ENCODE results near the gene SLC5A2. TPM values are rescaled to one million over a fixed set of nuclear protein-coding genes. Genes with fewer than 3 reads are reported as not detected.
A peak's percentile ranks its signal among the peaks of the same experiment; 100 is the strongest.
"Not testable (repeated sequence)": the region's sequence is repeated elsewhere in the genome, so short reads cannot be mapped to it uniquely, and the experiment has no call there.

SLC5A2 gene
- total RNA-seq, 2 donors from 2014 or later, result 0.33 TPM; not detected in 1

- peak; percentile 98 for DNase-seq (ENCODE audit: low spot score)
- intact Hi-C loops (cut with DNase I), result no loop called here
Observed at GRCh38 chr16:31472709-31473203, 10.2 kb upstream of the SLC5A2 start.

GRCh38 chr16:31473264-31473984, 9.5 kb upstream of the SLC5A2 start:
- DNase-seq (ENCODE audit: low spot score), result no peak
- intact Hi-C loops (cut with DNase I), result no loop called here

GRCh38 chr16:31474173-31474714, 8.7 kb upstream of the SLC5A2 start:
- no peak for DNase-seq (ENCODE audit: low spot score)
- intact Hi-C loops (cut with DNase I), result no loop called here

- DNase-seq (ENCODE audit: low spot score), result no peak
- intact Hi-C loops (cut with DNase I), result loop anchor here in 1 of 2 donors (5.0 kb wide), 1 partner anchor 958 kb away; no protein-coding TSS in a partner anchor
Observed at GRCh38 chr16:31474773-31475738, 7.9 kb upstream of the SLC5A2 start.

- intact Hi-C loops (cut with DNase I), result loop anchor here in 1 of 2 donors (5.0 kb wide), 1 partner anchor 959 kb away; no protein-coding TSS in a partner anchor
- no peak for DNase-seq (ENCODE audit: low spot score)
Observed at GRCh38 chr16:31475946-31476302, 7.0 kb upstream of the SLC5A2 start.

- peak; percentile 94 for DNase-seq (ENCODE audit: low spot score)
- intact Hi-C loops (cut with DNase I), result loop anchor here in 1 of 2 donors (5.0 kb wide), 1 partner anchor 959 kb away; no protein-coding TSS in a partner anchor
Observed at GRCh38 chr16:31476303-31477219, 6.4 kb upstream of the SLC5A2 start.

GRCh38 chr16:31477220-31478216, 5.4 kb upstream of the SLC5A2 start:
- no peak for DNase-seq (ENCODE audit: low spot score)
- intact Hi-C loops (cut with DNase I), result loop anchor here in 1 of 2 donors (5.0 kb wide), 1 partner anchor 960 kb away; no protein-coding TSS in a partner anchor

GRCh38 chr16:31478956-31479355, 4.0 kb upstream of the SLC5A2 start:
- no peak for DNase-seq (ENCODE audit: low spot score)
- intact Hi-C loops (cut with DNase I), result loop anchor here in 1 of 2 donors (5.0 kb wide), 1 partner anchor 962 kb away; no protein-coding TSS in a partner anchor

- intact Hi-C loops (cut with DNase I), result loop anchor here in 1 of 2 donors (5.0 kb wide), 1 partner anchor 962 kb away; no protein-coding TSS in a partner anchor
- DNase-seq (ENCODE audit: low spot score), result no peak
Observed at GRCh38 chr16:31479751-31480150, 3.2 kb upstream of the SLC5A2 start.

GRCh38 chr16:31480851-31481536, 1.9 kb upstream of the SLC5A2 start:
- DNase-seq (ENCODE audit: low spot score), result no peak
- intact Hi-C loops (cut with DNase I), result no loop called here

- intact Hi-C loops (cut with DNase I), result not testable (repeated sequence)
- peak; percentile 43 for DNase-seq (ENCODE audit: low spot score)
Observed at GRCh38 chr16:31484048-31484447, 1.1 kb downstream of the SLC5A2 start.

- DNase-seq (ENCODE audit: low spot score), result peak; percentile 80
- intact Hi-C loops (cut with DNase I), result no loop called here
Observed at GRCh38 chr16:31484491-31485171, 1.7 kb downstream of the SLC5A2 start.

GRCh38 chr16:31485571-31485970, 2.6 kb downstream of the SLC5A2 start:
- intact Hi-C loops (cut with DNase I), result no loop called here
- peak; percentile 74 for DNase-seq (ENCODE audit: low spot score)

GRCh38 chr16:31486045-31486444, 3.1 kb downstream of the SLC5A2 start:
- no peak for DNase-seq (ENCODE audit: low spot score)
- intact Hi-C loops (cut with DNase I), result no loop called here

GRCh38 chr16:31487071-31487719, 4.3 kb downstream of the SLC5A2 start:
- intact Hi-C loops (cut with DNase I), result no loop called here
- DNase-seq (ENCODE audit: low spot score), result peak; percentile 80

Data from posterior vena cava (tissue), 2 donors.